Renal cortical epithelial cell (primary cell): Measurements from ENCODE around the gene KCNQ1. TPM values are rescaled to one million over a fixed set of nuclear protein-coding genes. Genes with fewer than 3 reads are reported as not detected.

ENCODE experiments used
- DNase-seq: peaks from one replicate; pipeline ENCODE4 v3.0.0-alpha.2; 2011; ENCODE audit warnings: low read depth
- total RNA-seq: library from RNA; depleted of rRNA; stranded (reverse); fragments of >200 nt; gene quantifications from 2 replicates; pipeline ENCODE4 v1.2.3, GENCODE V29; 2014

KCNQ1 gene
- total RNA-seq: 0.35 and 1.1 TPM in 2 replicates

DNA sequence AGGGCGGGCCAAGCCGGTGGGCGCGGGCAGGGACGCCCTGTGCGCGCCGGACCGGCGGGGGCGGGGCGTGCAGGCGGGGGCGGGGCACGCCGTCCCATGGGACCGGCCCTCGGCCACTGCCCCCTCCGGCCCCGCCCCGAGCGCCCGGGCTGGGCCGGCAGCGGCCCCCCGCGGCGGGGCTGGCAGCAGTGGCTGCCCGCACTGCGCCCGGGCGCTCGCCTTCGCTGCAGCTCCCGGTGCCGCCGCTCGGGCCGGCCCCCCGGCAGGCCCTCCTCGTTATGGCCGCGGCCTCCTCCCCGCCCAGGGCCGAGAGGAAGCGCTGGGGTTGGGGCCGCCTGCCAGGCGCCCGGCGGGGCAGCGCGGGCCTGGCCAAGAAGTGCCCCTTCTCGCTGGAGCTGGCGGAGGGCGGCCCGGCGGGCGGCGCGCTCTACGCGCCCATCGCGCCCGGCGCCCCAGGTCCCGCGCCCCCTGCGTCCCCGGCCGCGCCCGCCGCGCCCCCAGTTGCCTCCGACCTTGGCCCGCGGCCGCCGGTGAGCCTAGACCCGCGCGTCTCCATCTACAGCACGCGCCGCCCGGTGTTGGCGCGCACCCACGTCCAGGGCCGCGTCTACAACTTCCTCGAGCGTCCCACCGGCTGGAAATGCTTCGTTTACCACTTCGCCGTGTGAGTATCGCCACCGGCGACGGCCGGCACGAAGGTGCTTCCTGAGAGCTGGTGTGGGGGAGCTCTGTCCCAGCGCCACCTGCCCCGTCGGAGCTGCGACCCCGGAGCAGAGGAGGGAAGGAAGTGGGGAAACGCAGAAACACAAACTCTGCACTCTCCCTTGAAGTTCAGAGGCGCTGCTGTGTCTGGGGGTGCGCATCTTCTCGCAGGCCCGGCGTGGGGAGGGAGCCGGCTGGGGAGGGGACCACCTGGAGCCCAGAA is at the start of gene KCNQ1:
TSS of gene KCNQ1 (plus strand) at position 188 of the 925 bp plus-strand sequence. CDS start at position 279, 91 bp downstream.
- no peak for DNase-seq

- no peak for DNase-seq
These were observed 49.5 kb upstream of the KCNQ1 start for GRCh38 chr11:2395211-2395730.

- DNase-seq: no peak
These were observed 49.0 kb upstream of the KCNQ1 start for GRCh38 chr11:2395856-2396255.

DNA sequence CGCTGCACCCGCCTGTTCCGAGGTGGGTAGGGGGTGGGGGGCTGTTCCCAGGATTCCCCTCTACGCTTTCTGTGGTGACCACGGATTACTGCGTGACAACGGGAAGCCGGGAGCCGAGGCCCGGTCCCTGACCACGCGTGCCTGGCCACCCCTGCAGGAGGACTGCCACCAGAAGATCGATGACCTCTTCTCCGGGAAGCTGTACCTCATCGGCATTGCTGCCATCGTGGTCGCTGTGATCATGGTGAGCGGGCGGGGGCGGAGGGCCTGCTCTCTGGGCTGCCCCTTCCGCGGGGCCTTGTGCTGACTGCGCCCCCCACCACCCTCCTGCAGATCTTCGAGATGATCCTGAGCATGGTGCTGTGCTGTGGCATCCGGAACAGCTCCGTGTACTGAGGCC is 48.3 kb upstream of the KCNQ1 start:
- DNase-seq: no peak

DNA sequence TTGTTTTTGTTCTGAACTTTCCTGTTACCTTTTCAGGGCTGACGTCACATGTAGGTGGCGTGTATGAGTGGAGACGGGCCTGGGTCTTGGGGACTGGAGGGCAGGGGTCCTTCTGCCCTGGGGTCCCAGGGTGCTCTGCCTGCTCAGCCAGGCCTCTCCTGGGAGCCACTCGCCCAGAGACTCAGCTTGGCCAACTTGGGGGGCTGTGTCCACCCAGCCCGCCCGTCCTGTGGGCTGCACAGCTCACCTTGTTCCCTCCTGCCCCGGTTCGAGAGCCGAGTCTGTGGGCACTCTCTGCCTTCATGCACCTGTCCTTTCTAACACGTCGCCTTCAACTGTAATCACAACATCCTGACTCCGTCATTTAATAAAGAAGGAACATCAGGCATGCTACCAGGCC is 47.8 kb upstream of the KCNQ1 start:
- DNase-seq: no peak

GRCh38 chr11:2398664-2399355 is 46.0 kb upstream of the KCNQ1 start:
- no peak for DNase-seq

DNA sequence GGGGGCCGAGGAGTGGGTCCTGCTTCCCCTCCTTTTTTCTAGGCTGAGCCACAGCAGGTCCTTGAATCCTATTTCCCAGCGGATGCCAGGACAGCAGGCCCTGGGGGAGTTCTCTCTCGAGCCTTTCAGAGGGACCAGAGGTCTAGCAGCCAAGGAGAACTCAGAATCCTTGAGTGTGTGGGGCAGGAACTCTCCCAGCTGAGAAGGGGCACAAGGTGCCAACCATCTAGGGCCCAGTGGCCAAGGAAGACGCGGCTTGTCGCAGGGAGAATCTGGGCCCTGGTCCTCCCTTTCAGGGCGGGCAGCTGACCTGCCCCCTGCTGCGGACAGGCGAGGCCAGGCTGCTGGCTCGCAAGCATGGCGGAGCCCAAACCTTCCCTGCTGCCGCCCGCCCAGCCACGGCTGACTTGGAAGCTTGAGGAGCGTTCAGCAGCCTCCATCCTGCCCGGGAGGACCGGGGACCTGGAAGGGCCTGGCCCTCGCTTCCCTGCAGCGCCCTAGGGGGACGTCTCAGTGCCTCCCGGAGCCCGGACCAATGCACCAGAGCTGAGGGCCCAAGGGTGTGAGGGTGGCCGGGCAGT is 45.2 kb upstream of the KCNQ1 start:
- DNase-seq: no peak

DNA sequence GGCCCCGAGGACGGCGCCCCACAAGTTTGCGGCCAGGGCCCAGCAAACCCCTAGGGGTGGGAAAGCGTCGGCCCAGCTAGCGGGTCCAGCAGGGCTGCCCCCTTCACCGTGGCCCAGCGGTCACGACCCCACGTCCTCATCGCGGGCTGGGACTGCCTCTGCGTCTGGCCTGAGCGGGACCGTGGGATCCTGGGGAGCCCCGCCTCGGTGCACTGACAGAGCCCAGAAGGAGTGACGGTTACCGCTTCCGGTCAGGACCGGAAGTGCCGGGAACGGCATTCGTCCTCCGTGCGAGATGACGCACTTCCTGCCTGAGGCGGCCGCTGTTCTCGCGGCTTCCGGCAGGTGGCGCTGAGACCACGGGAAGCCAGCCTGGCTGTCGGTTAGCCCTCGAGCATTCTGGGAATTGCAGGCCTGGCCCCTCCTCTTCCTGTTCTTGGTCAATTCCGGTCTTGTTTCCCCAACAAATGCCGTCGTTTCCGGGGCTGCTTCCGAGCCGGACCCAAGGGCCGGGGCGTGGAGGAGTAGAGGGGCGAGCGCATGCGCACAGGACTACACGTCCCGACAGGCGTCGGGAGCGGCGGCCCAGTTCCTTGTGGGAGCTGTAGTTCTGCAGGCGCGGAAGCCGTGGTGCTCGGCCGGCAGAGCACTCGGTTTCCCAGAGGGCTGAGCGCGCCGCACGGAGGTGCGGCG is 44.6 kb upstream of the KCNQ1 start, which contains the start of gene TSSC4:
TSS of gene TSSC4 (plus strand) at position 682 of the 693 bp plus-strand sequence. CDS start 1,884 bp downstream, outside the sequence.
- peak; percentile 99 for DNase-seq

DNA sequence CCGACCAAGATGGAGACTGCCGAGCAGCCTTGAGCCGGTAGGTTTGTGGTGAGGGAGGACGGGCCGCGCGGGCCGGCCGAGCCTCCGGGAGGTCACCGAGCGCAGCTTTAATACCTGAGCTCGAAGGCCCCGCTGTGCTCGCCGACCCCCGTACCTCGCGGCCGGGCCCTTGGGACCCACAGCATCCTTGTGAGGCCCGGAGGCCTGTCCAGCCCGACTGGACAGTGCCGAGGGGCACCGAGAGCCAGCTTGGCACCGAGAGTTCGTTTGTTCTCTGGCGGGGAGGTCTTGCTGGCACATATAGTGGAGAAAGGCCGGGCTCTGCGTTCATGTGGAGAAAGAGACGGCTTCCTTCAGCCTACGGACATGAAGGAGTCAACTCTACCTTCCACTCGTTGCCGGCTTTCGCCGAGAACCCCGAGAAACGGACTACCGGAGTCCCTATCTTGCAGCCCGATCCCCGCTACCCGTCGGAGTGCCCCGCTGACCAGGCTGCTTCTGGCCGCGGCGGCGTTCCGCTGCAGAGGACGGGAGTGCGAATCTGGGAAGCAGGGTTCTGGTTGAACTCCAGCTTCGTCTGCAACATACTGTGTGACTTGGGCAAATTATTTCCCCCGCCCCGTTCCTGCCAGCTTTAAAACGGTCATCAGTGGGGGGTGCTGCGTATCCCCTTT is 43.9 kb upstream of the KCNQ1 start:
- no peak for DNase-seq

- DNase-seq: no peak
These were observed 43.3 kb upstream of the KCNQ1 start for GRCh38 chr11:2401436-2401984.

DNA sequence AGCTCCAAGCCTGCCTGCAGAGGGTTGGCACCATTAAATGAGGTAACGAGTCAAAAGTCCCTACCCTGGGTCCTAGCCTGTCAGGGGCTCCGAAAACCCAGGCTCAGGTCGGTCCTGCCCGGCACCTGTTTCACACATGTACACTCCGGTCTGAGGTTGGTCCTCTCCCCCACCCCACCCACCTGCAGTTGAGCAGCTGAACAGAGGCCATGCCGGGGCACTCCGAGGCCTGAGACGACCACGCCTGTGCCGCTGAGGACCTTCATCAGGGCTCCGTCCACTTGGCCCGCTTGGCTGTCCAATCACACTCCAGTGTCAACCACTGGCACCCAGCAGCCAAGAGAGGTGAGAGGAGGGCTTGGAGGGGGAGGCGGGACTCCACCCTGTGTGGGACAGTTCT is 42.7 kb upstream of the KCNQ1 start:
- DNase-seq: no peak

DNA sequence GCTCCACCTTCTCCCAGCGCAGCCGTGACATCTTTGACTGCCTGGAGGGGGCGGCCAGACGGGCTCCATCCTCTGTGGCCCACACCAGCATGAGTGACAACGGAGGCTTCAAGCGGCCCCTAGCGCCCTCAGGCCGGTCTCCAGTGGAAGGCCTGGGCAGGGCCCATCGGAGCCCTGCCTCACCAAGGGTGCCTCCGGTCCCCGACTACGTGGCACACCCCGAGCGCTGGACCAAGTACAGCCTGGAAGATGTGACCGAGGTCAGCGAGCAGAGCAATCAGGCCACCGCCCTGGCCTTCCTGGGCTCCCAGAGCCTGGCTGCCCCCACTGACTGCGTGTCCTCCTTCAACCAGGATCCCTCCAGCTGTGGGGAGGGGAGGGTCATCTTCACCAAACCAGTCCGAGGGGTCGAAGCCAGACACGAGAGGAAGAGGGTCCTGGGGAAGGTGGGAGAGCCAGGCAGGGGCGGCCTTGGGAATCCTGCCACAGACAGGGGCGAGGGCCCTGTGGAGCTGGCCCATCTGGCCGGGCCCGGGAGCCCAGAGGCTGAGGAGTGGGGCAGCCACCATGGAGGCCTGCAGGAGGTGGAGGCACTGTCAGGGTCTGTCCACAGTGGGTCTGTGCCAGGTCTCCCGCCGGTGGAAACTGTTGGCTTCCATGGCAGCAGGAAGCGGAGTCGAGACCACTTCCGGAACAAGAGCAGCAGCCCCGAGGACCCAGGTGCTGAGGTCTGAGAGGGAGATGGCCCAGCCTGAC is 41.7 kb upstream of the KCNQ1 start:
- DNase-seq: no peak

DNA sequence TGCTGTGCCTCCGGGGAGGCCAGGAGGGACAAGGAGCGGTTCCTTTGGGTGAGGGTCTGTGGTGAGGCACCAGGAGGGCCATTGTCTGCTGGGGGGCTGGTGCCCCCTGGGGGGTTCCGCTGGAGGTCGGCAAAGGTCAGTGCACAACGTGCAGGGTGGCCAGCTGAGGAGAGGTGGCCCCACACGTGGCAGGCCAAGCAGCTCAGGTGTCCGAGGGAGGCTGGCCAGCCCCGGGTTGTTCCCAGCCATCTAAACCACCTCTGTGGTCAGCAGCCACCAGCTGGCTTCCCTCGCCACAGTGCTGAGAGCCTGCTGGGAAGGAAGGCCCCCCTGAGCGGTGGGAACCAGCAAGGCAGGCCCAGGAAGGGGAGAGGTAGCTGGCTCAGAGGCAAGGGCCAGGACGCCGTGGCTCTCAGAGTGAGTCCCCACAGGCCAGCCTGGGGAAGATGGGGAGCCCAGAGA is 40.0 kb upstream of the KCNQ1 start:
- DNase-seq: no peak

- DNase-seq: no peak
These were observed 38.4 kb upstream of the KCNQ1 start for GRCh38 chr11:2406451-2406850.

DNA sequence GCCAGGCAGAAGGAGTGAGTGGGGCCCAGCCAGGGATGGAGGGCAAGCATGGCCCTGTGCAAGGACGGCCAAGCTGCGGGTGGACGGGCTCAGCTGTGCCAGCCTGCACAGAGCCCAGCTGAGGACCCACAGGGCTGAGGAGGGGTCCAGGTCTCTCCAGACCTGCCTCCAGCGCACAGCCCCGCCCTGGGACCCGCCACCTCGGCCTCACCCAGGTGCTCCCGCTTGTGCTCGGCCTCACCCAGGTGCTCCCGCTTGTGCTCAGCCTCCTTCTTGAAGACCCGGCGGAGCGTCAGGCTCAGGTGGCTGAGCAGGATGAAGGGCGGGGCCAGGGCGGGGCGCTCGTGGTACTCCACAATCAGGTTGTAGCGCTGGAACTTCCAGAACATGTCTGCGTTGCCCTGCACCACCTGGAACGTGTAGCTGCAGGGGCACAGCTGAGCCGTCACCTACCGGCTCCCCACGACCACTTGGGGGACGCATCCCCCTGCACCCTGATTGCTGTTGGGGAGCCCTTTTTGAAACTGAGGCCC is 37.9 kb upstream of the KCNQ1 start:
- no peak for DNase-seq

DNA sequence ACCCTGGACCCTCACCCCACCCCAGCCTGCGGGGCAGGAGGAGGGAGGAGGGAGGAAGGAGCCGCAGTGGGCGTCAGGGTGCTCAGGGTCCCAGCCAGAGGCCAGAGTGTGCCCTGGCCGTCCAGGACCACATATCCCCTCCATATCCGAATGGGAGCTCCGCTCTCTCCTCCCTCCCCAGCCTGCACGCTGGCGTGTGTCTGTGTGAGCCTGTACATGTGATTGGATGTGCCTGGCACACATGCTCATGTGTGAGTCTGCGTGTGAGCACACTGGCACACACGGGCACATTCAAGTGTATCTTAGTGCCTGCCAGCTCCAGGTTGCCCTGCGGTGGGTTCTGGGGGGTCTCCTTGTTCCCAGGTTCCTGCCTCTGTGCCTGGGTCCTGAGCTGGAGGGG is 36.1 kb upstream of the KCNQ1 start:
- DNase-seq: no peak

DNA sequence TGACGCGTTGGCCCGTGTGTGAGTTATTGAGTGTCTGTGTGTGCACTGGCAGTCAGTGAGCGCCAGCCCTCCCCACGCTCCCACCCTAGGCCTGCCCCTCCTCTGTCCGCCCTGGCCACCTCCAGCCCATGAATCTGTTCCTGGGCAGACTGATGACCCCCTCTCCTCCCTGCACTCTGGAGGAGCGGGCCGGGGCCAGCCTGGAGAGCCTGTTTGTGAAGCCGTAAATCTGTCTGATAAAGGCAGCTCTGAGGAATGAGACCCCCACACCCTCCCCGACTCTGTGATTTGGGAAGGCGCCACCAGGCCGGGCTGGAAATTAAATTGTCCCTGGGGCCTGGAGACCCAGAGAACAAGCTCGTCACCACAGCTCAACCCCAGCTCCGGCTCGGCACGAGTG is 35.7 kb upstream of the KCNQ1 start:
- no peak for DNase-seq

DNA sequence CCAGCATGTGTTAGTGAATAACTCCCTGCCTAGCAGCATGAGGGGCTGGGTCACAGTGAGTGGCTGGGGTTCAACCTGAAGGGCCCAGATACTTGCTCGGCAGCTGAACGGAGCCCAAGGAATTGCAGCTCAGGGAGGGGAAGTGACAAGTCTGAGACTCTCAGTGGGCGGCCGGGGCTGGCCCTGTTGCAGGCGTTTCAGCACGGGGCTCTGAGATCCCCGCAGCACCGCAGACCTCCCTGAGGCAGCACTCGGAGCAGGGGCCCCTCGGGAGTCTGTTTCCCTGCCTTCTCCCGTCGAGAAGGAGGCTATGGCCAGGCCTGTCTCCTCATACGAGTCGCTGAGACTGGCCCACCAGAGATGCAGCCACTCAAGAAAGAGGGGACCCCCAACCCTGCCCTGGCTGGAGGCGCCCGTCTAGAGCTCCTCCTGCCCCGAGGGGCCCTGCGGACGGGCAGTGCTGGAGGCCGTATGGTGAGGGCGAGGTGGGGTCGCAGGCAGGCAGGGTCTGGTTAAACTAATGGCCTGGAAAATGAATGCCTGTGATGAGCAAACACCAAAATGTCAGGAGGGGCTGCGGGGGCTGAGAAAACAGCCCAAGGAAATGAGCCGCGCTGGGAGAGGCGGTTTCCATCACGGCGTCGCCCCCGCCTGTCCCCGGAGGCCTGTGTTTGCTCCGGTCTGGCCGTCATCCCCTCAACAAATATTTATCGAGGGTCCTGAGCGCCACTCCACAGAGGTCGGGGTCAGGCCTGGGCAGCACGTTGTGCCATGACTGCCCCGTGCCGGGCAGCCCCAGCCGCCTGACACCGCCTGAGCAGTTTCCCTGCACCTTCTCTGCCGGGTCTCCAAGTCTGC is 35.0 kb upstream of the KCNQ1 start:
- no peak for DNase-seq

DNA sequence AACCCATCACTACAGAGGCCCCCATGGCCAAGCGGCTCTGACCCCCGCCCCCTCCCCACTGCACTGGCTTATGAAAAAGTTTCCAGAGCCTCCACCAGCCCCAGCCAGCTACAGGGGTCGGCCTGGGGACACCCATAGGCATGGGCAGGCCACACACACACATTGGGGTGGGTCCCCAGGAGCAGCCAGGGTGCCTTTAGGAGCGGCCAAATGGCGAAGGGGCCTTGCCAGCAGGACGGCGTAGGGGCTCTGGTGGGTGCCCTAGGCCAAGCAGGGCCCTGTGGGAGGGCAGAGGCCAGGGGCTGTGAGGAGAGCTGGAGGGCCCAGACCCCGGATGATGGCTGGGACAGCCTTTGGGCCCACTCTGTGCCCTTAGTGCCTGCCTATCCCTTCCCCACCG is 34.2 kb upstream of the KCNQ1 start:
- DNase-seq: no peak
